AG04449 (cell line): ENCODE measurements around the gene RPL9.
"Not testable (repeated sequence)": the region's sequence is repeated elsewhere in the genome, so short reads cannot be mapped to it uniquely, and the experiment has no call there.

ENCODE experiments used
- CTCF ChIA-PET: fragments of 350-600 bp; formaldehyde crosslinking; extraction: SDS; loops from one replicate; lab custom pipeline; 2021; ENCODE audit warnings: antibody characterized with exemption; lab: Yijun Ruan, JAX
- POLR2A ChIA-PET: fragments of 400-600, 350-600 bp; formaldehyde crosslinking; extraction: SDS; loops from one replicate; lab custom pipeline; 2020; ENCODE audit warnings: antibody characterized with exemption, inconsistent platforms; lab: Yijun Ruan, JAX
- DNase-seq: peaks from one replicate; pipeline ENCODE4 v3.0.0-alpha.2; 2010; ENCODE audit warnings: low read depth, low spot score
- H3K4me3 ChIP-seq: 2 replicates; pipeline ENCODE4 v1.5.1; 2011; ENCODE audit warnings: low read depth, mild to moderate bottlenecking, control low read depth, low read length
- TF ChIP-seq, protein P1 (sequence below): IDR thresholded peaks from one replicate; pipeline ENCODE4 v1.5.1; 2011; ENCODE audit warnings: mild to moderate bottlenecking, moderate library complexity, low read length, control low read depth, inconsistent platforms; ENCODE audit not compliant: insufficient read depth; ENCODE audit errors: missing control alignments

The RPL9 gene

GRCh38 chr4:39470402-39470801 lies 11.7 kb upstream of the RPL9 start:
- TF ChIP-seq, protein P1, sequence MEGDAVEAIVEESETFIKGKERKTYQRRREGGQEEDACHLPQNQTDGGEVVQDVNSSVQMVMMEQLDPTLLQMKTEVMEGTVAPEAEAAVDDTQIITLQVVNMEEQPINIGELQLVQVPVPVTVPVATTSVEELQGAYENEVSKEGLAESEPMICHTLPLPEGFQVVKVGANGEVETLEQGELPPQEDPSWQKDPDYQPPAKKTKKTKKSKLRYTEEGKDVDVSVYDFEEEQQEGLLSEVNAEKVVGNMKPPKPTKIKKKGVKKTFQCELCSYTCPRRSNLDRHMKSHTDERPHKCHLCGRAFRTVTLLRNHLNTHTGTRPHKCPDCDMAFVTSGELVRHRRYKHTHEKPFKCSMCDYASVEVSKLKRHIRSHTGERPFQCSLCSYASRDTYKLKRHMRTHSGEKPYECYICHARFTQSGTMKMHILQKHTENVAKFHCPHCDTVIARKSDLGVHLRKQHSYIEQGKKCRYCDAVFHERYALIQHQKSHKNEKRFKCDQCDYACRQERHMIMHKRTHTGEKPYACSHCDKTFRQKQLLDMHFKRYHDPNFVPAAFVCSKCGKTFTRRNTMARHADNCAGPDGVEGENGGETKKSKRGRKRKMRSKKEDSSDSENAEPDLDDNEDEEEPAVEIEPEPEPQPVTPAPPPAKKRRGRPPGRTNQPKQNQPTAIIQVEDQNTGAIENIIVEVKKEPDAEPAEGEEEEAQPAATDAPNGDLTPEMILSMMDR: no peak
- no peak overlapping the region for H3K4me3 ChIP-seq
- CTCF ChIA-PET: interaction anchor here (0.9 to 2.9 kb wide), 8 partner anchors 15 to 508 kb away, joined by 4 to 53 read pairs (median 10); partner anchors contain the start of genes PDS5A, SMIM14 and UGDH
- POLR2A ChIA-PET: no interaction called here
- DNase-seq: no peak

GRCh38 chr4:39469429-39470077 lies 10.8 kb upstream of the RPL9 start:
- ChIA-PET POLR2A (interaction anchor here (1.0 to 1.6 kb wide), 2 partner anchors 58 to 169 kb away, joined by 3 to 10 read pairs; partner anchors contain the start of genes SMIM14 and UGDH), CTCF (interaction anchor here (0.6 to 2.9 kb wide), 68 partner anchors 9 to 848 kb away, joined by 3 to 57 read pairs (median 4); partner anchors contain the start of genes LIAS, N4BP2, PDS5A and RPL9)
- TF ChIP-seq, protein P1: peak; percentile 61
- DNase-seq: peak; percentile 67
- H3K4me3 ChIP-seq: no peak overlapping the region

- ChIA-PET POLR2A (interaction anchor here (1.2 kb wide), 1 partner anchor 60 kb away, joined by 3 read pairs; the partner anchor contains the start of gene UGDH), CTCF (interaction anchor here (1.0 to 1.2 kb wide), 4 partner anchors 121 to 190 kb away, joined by 3 to 4 read pairs (median 4); no protein-coding TSS in a partner anchor)
- TF ChIP-seq, protein P1: no peak
- DNase-seq: no peak
- no peak overlapping the region for H3K4me3 ChIP-seq
These were observed 8.7 kb upstream of the RPL9 start for GRCh38 chr4:39467464-39467863.

DNA sequence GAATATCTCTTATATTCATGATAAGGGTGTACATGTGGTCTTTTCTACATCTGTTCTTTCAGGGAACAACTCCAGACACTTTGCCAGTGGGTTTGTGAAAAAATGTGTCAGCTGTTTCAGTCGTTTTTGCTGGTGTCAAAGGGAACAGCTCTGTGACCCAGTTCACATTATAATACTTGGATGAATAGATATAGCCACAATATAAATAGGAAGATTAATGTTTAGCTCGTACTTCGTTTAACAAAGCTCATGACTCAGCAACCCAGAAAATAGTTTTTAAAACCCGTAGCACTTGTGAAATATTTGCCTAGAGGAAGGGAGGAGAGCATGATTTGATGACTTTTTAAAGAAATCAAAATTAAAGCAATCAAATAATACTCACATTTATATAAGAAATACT lies 8.0 kb upstream of the RPL9 start:
- TF ChIP-seq, protein P1: no peak
- no peak for DNase-seq
- H3K4me3 ChIP-seq: no peak overlapping the region
- ChIA-PET POLR2A (interaction anchor here (1.2 kb wide), 2 partner anchors 61 to 171 kb away, joined by 3 to 7 read pairs; partner anchors contain the start of genes SMIM14 and UGDH), CTCF (interaction anchor here (0.6 to 1.7 kb wide), 14 partner anchors 39 to 850 kb away, joined by 3 to 7 read pairs (median 3); partner anchors contain the start of gene UGDH)

DNA sequence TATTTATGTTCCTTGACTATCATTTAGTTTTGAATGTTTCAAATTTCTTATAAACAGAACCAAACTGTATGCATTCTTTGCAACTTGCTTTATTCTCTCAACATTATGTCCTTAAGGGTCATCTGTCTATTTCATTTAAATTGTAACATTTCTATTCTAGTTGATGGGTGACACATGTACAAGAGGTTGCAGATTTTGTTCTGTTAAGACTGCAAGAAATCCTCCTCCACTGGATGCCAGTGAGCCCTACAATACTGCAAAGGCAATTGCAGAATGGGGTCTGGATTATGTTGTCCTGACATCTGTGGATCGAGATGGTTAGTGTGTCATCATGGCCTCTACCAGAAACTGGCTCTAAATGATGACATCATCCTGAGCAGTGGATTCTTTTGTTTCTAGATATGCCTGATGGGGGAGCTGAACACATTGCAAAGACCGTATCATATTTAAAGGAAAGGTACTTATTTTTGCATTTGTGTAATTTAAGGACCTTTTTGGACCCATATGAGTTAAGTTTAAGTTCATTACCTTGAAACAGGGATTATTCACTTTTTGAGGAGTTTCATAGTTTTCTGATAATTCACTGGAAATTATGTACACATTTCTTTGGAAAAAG lies 6.3 kb upstream of the RPL9 start:
- H3K4me3 ChIP-seq: no peak overlapping the region
- ChIA-PET CTCF (interaction anchor here (0.6 to 1.5 kb wide), 3 partner anchors 14 to 502 kb away, joined by 3 to 4 read pairs (median 3); no protein-coding TSS in a partner anchor), POLR2A (interaction anchor here (0.7 kb wide), 1 partner anchor 62 kb away, joined by 4 read pairs; the partner anchor contains the start of gene UGDH)
- peak; percentile 31 for DNase-seq
- TF ChIP-seq, protein P1: no peak

GRCh38 chr4:39458161-39458504 lies 589 bp downstream of the RPL9 start:
- ChIA-PET CTCF (interaction anchor here (1.0 to 1.5 kb wide), 3 partner anchors 11 to 699 kb away, joined by 3 to 7 read pairs (median 5); no protein-coding TSS in a partner anchor), POLR2A (interaction anchor here (0.6 to 1.5 kb wide), 5 partner anchors 11 to 570 kb away, joined by 3 to 4 read pairs (median 3); partner anchors contain the start of gene SMIM14)
- peak overlapping the region; percentile 91 for H3K4me3 ChIP-seq
- not testable (repeated sequence) for DNase-seq
